Endothelial cell of umbilical vein (primary cell): Measurements from ENCODE around the gene RPL13. TPM values are rescaled to one million over a fixed set of nuclear protein-coding genes. Genes with fewer than 3 reads are reported as not detected.

Experiments
- BruUV-seq: library from RNA; stranded (reverse); fragments of 400-500 nt; replicated peaks from 2 replicates; lab custom pipeline; 2021; lab: Mats Ljungman, UMichigan
- CTCF ChIA-PET: fragments of 300-600, 350-600 bp; sonication (Branson Sonifier 250); formaldehyde crosslinking; loops from one replicate; lab custom pipeline; 2021; ENCODE audit warnings: antibody characterized with exemption, inconsistent platforms; lab: Charles Lee
- POLR2A ChIA-PET: fragments of 300-600, 350-600 bp; sonication (Branson Sonifier 250); formaldehyde crosslinking; loops from one replicate; lab custom pipeline; 2021; ENCODE audit warnings: antibody characterized with exemption, inconsistent platforms; lab: Charles Lee
- DNase-seq: peaks from one replicate; pipeline ENCODE4 v3.0.0-alpha.2; 2011; ENCODE audit warnings: low read depth, low spot score
- FAIRE-seq: peaks from 2 replicates; lab custom pipeline; 2011; peaks lifted over from hg19 to GRCh38; lab: Jason Lieb, UNC
- H2AFZ ChIP-seq: 2 replicates; pipeline ENCODE4 v1.6.0; 2012; ENCODE audit warnings: low read depth, low read length, control low read depth, inconsistent platforms
- H3K27ac ChIP-seq: 2 replicates; pipeline ENCODE4 v1.5.1; 2011; ENCODE audit warnings: low read depth, mild to moderate bottlenecking, control low read depth, low read length, moderate library complexity; ENCODE audit not compliant: insufficient read depth
- H3K27me3 ChIP-seq, 2 experiments: 2 replicates each; pipeline versions ENCODE4 v1.6.0 to v1.6.1; 2011; ENCODE audit warnings: low read length in 2 of 2, mixed read lengths in 1 of 2; ENCODE audit not compliant: control insufficient read depth in 2 of 2, insufficient read depth in 2 of 2
- H3K36me3 ChIP-seq, 2 experiments: 2 replicates in 1 of 2; 3 replicates in 1 of 2; pipeline ENCODE4 v1.5.1; 2011; ENCODE audit warnings: low read length in 2 of 2, mild to moderate bottlenecking in 1 of 2, moderate library complexity in 1 of 2; ENCODE audit not compliant: control insufficient read depth in 2 of 2, insufficient read depth in 2 of 2; ENCODE audit errors: extremely low read depth in 1 of 2
- H3K4me1 ChIP-seq: 3 replicates; pipeline ENCODE4 v1.5.1; 2011; ENCODE audit warnings: mild to moderate bottlenecking, low read length; ENCODE audit not compliant: control insufficient read depth, insufficient read depth; ENCODE audit errors: extremely low read depth
- H3K4me2 ChIP-seq: 2 replicates; pipeline ENCODE4 v1.6.1; 2011; ENCODE audit warnings: low read length, control low read depth, mixed read lengths; ENCODE audit not compliant: insufficient read depth
- H3K4me3 ChIP-seq, 3 experiments: fragments of 200-600 bp in 1 of 3; sonication (generic), shearing (Covaris generic) in 1 of 3; replicated peaks in 1 of 3; 2 replicates each; pipeline ENCODE4 v1.5.1; 2011 to 2016; ENCODE audit warnings: control low read depth in 3 of 3, low read length in 3 of 3, mild to moderate bottlenecking in 2 of 3, inconsistent platforms in 1 of 3, low read depth in 1 of 3, moderate library complexity in 1 of 3; ENCODE audit not compliant: insufficient read depth in 1 of 3
- H3K79me2 ChIP-seq: 2 replicates; pipeline ENCODE4 v1.6.0; 2012; ENCODE audit warnings: low read length, inconsistent platforms; ENCODE audit not compliant: control insufficient read depth, insufficient read depth
- H3K9ac ChIP-seq: replicated peaks from 2 replicates; pipeline ENCODE3; 2011; ENCODE audit warnings: low read length, control low read depth; ENCODE audit not compliant: insufficient read depth; ENCODE audit errors: extremely low read depth
- H3K9me1 ChIP-seq: replicated peaks from 3 replicates; pipeline ENCODE4 v1.6.0; 2011; ENCODE audit warnings: mild to moderate bottlenecking, low read length; ENCODE audit not compliant: control insufficient read depth, insufficient read depth; ENCODE audit errors: extremely low read depth
- H3K9me3 ChIP-seq: replicated peaks from 2 replicates; pipeline ENCODE4 v1.5.1; 2012; ENCODE audit warnings: low read length, inconsistent platforms; ENCODE audit not compliant: control insufficient read depth, insufficient read depth
- H4K20me1 ChIP-seq: replicated peaks from 2 replicates; pipeline ENCODE3; 2011; ENCODE audit warnings: mild to moderate bottlenecking, low read length; ENCODE audit not compliant: control insufficient read depth, insufficient read depth; ENCODE audit errors: extremely low read depth
- FOS ChIP-seq: IDR thresholded peaks from 2 replicates; pipeline ENCODE4 v1.6.1; 2011; ENCODE audit warnings: mild to moderate bottlenecking, low read length, moderate library complexity, borderline replicate concordance; ENCODE audit not compliant: insufficient read depth
- GATA2 ChIP-seq: IDR thresholded peaks from 2 replicates; pipeline ENCODE4 v1.7.0; 2011; ENCODE audit warnings: low read depth, mild to moderate bottlenecking, moderate library complexity, mixed read lengths, low read length; ENCODE audit not compliant: insufficient read length, insufficient read depth
- MYC ChIP-seq: IDR thresholded peaks from one replicate; pipeline ENCODE4 v1.6.1; 2011; ENCODE audit warnings: mild to moderate bottlenecking, low read depth, low read length
- POLR2A ChIP-seq: IDR thresholded peaks from 2 replicates; pipeline ENCODE4 v1.6.1; 2012; ENCODE audit warnings: low read depth, mild to moderate bottlenecking, control low read depth, low read length
- POLR2AphosphoS5 ChIP-seq: IDR thresholded peaks from 2 replicates; pipeline ENCODE4 v1.6.1; 2012; ENCODE audit warnings: low read depth, mild to moderate bottlenecking, control low read depth, low read length, moderate library complexity; ENCODE audit not compliant: insufficient read depth
- dilution Hi-C: fragments of 300-500 bp; cut with MboI; formaldehyde crosslinking; loops from one replicate; pipeline ENCODE4 v1.15.0; 2019; ENCODE audit warnings: low sequenced_read_pairs; ENCODE audit not compliant: extremely low pct_ligation_motif_present
- intact Hi-C: fragments of 100-400 bp; cut with micrococcal nuclease; formaldehyde crosslinking; loops from one replicate; pipeline ENCODE4 v1.10.0; 2022
- polyA plus RNA-seq, 4 experiments: library from polyadenylated mRNA; depleted of rRNA in 3 of 4; stranded (reverse) in 3 of 4; unstranded in 1 of 4; fragments of >200 nt; gene quantifications; 2 replicates each; pipeline versions ENCODE4 v1.2.1 to v1.2.3, GENCODE V29; 2011 to 2012; ENCODE audit warnings: missing spikeins in 1 of 4
- total RNA-seq: library from RNA; stranded (reverse); gene quantifications from 2 replicates; pipeline ENCODE4 v1.2.3, GENCODE V29; 2021
- TF ChIP-seq, protein P1 (sequence below): IDR thresholded peaks from 2 replicates; pipeline ENCODE4 v1.6.1; 2011; ENCODE audit not compliant: insufficient read depth, insufficient read length
- TF ChIP-seq, protein P2 (sequence below), 2 donors: IDR thresholded peaks; 1 replicate in 1 of 2; 2 replicates in 1 of 2; pipeline ENCODE4 v1.5.1; 2011; ENCODE audit warnings: low read length in 2 of 2, mild to moderate bottlenecking in 2 of 2, moderate library complexity in 2 of 2, control low read depth in 1 of 2, inconsistent platforms in 1 of 2, low read depth in 1 of 2; ENCODE audit not compliant: insufficient read depth in 1 of 2; ENCODE audit errors: extremely low read depth in 1 of 2

Gene RPL13
- total and polyA plus RNA-seq, 2 donors (not counting 3 experiments of a cell fraction or from before 2014, with no cell fraction given): 1,463 to 5,670 TPM

DNA sequence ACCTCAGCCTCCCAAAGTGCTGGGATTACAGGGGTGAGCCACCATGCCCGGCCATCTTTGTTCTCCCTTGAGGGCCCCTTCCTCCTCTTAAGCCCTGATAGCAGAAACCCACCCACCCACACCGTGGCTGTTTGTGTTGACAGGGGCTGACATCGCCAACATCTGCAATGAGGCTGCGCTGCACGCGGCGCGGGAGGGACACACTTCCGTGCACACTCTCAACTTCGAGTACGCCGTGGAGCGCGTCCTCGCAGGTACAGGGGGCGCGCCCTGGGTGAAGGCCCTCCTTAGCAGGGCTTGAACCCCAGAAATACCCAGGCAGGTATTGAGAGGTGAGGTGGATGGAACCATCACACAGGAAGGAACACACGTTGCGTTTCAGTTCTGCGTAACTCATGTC, 12.6 kb upstream of the RPL13 start:
- CTCF ChIA-PET: no interaction called here
- Histone ChIP-seq H3K27me3 (no peaks in the 10 kb centered on the region), H2AFZ (no peak overlapping the region), H3K4me3 (no peak overlapping the region), H4K20me1 (no peaks in the 10 kb centered on the region), H3K4me2 (no peak overlapping the region), H3K9me1 (no peaks in the 10 kb centered on the region), H3K4me1 (no peaks in the 10 kb centered on the region), H3K36me3 (peaks cover 2 to 27% of the 10 kb centered on the region in 2 experiments), H3K9me3 (no peaks in the 10 kb centered on the region), H3K9ac (no peak overlapping the region), H3K27ac (no peak overlapping the region), H3K79me2 (no peaks in the 10 kb centered on the region)
- POLR2A ChIA-PET: no interaction called here
- dilution Hi-C loops: no loop called here
- intact Hi-C loops: no loop called here
- TF ChIP-seq POLR2AphosphoS5 (no peak), GATA2 (no peak), POLR2A (no peak), MYC (no peak), FOS (no peak)
- TF ChIP-seq, protein P1, sequence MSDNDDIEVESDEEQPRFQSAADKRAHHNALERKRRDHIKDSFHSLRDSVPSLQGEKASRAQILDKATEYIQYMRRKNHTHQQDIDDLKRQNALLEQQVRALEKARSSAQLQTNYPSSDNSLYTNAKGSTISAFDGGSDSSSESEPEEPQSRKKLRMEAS: no peak
- TF ChIP-seq, protein P2, sequence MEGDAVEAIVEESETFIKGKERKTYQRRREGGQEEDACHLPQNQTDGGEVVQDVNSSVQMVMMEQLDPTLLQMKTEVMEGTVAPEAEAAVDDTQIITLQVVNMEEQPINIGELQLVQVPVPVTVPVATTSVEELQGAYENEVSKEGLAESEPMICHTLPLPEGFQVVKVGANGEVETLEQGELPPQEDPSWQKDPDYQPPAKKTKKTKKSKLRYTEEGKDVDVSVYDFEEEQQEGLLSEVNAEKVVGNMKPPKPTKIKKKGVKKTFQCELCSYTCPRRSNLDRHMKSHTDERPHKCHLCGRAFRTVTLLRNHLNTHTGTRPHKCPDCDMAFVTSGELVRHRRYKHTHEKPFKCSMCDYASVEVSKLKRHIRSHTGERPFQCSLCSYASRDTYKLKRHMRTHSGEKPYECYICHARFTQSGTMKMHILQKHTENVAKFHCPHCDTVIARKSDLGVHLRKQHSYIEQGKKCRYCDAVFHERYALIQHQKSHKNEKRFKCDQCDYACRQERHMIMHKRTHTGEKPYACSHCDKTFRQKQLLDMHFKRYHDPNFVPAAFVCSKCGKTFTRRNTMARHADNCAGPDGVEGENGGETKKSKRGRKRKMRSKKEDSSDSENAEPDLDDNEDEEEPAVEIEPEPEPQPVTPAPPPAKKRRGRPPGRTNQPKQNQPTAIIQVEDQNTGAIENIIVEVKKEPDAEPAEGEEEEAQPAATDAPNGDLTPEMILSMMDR (IDR thresholded peaks at IDR 0.05; ENCODE audit: extremely low read depth in 1 of 2, insufficient read depth in 1 of 2, low read depth in 1 of 2, low read length in 2 of 2): no peak
- FAIRE-seq (no peak), DNase-seq (no peak)
- BruUV-seq: no TSS peak
